Stimulated activated CD8-positive, alpha-beta memory T cell treated with anti-CD3 and anti-CD28 coated beads, Interleukin-4, amount 100 ng/mL, for 48 hours (primary cell): Measurements from ENCODE around the gene NRIP3.
"Not testable (repeated sequence)": the region's sequence is repeated elsewhere in the genome, so short reads cannot be mapped to it uniquely, and the experiment has no call there.

Source experiments
- DNase-seq: peaks from one replicate; pipeline ENCODE4 v3.0.0-alpha.2; 2020

NRIP3 gene

GRCh38 chr11:8964324-8965320 lies 39.2 kb downstream of the NRIP3 start, which contains the start of gene TMEM9B:
TMEM9B (minus strand) TSS chr11:8964442; CDS start chr11:8964313, 129 bp downstream.
- peak; percentile 92 for DNase-seq

GRCh38 chr11:8963569-8964323 lies 40.1 kb downstream of the NRIP3 start:
- DNase-seq: peak; percentile 85

- no peak for DNase-seq
Observed at GRCh38 chr11:8962841-8963240, 41.0 kb downstream of the NRIP3 start.

- DNase-seq: no peak
Observed at GRCh38 chr11:8961401-8961800, 42.4 kb downstream of the NRIP3 start.

GRCh38 chr11:8959546-8960166 lies 44.1 kb downstream of the NRIP3 start:
- DNase-seq: no peak

GRCh38 chr11:8956860-8957259 lies 46.9 kb downstream of the NRIP3 start:
- DNase-seq: no peak

- no peak for DNase-seq
Observed at GRCh38 chr11:8948886-8949285, 54.9 kb downstream of the NRIP3 start.

- no peak for DNase-seq
Observed at GRCh38 chr11:8947230-8947943, 56.4 kb downstream of the NRIP3 start.

- DNase-seq: no peak
Observed at GRCh38 chr11:8942518-8943066, 61.2 kb downstream of the NRIP3 start, which contains the start of gene ASCL3. ASCL3 (minus strand) TSS chr11:8943016; CDS start chr11:8938161, 4,855 bp downstream.

- no peak for DNase-seq
Observed at GRCh38 chr11:8941341-8942103, 62.3 kb downstream of the NRIP3 start.

- no peak for DNase-seq
Observed at GRCh38 chr11:8937659-8938058, 66.1 kb downstream of the NRIP3 start.

GRCh38 chr11:8937159-8937558 lies 66.6 kb downstream of the NRIP3 start:
- no peak for DNase-seq

GRCh38 chr11:8935789-8936188 lies 68.0 kb downstream of the NRIP3 start:
- DNase-seq: not testable (repeated sequence)

- no peak for DNase-seq
Observed at GRCh38 chr11:8934742-8935488, 68.9 kb downstream of the NRIP3 start.

- DNase-seq: no peak
Observed at GRCh38 chr11:8933931-8934330, 69.9 kb downstream of the NRIP3 start.

GRCh38 chr11:8932564-8933180 lies 71.1 kb downstream of the NRIP3 start, which contains the start of gene C11orf16:
C11orf16 (minus strand) TSS chr11:8932947; CDS start chr11:8932308, 639 bp downstream.
- DNase-seq: no peak
